GM12878 (cell line): ENCODE results near the gene CHURC1. TPM values are rescaled to one million over a fixed set of nuclear protein-coding genes. Genes with fewer than 3 reads are reported as not detected.
A peak's percentile ranks its signal among the peaks of the same experiment; 100 is the strongest.

Experiments
- ATAC-seq: fragments of 200-7000 bp; cut with Tn5 transposase; 3 replicates; pipeline ENCODE4 v1.9.1; 2020; ENCODE audit warnings: mild to moderate bottlenecking, moderate library complexity
- BruUV-seq: library from RNA; stranded (reverse); fragments of 400-500 nt; replicated peaks from 2 replicates; lab custom pipeline; 2021; lab: Mats Ljungman, UMichigan
- CTCF ChIA-PET: fragments of 300-600 bp; sonication (Branson Sonifier 250); formaldehyde crosslinking; extraction: SDS; loops from one replicate; lab custom pipeline; 2021; ENCODE audit warnings: inconsistent platforms; lab: Yijun Ruan, JAX
- POLR2A ChIA-PET: fragments of 350-600 bp; formaldehyde crosslinking; extraction: SDS; loops from one replicate; lab custom pipeline; 2021; ENCODE audit warnings: inconsistent platforms; lab: Charles Lee
- RAD21 ChIA-PET: fragments of 300-600 bp; sonication (Branson Sonifier 250); formaldehyde crosslinking; loops from one replicate; lab custom pipeline; 2023; ENCODE audit warnings: antibody characterized with exemption; ENCODE audit not compliant: unreplicated experiment; lab: Charles Lee
- SMC1A ChIA-PET: fragments of 300-600 bp; sonication (Branson Sonifier 250); formaldehyde crosslinking; loops from one replicate; lab custom pipeline; 2023; ENCODE audit not compliant: unreplicated experiment, uncharacterized antibody; lab: Charles Lee
- DNase-seq: peaks from one replicate; pipeline ENCODE4 v3.0.0-alpha.2; 2011; ENCODE audit warnings: low read depth, low spot score
- FAIRE-seq: peaks from 3 replicates; lab custom pipeline; 2011; peaks lifted over from hg19 to GRCh38; lab: Jason Lieb, UNC
- H2AFZ ChIP-seq: 2 replicates; pipeline ENCODE4 v1.6.0; 2011; ENCODE audit warnings: low read depth, low read length, control low read depth; ENCODE audit not compliant: control insufficient read depth
- H3K27ac ChIP-seq: 2 replicates; pipeline ENCODE4 v1.5.1; 2011; ENCODE audit warnings: control low read depth; ENCODE audit not compliant: control insufficient read depth, insufficient read depth
- H3K27me3 ChIP-seq, 2 experiments: replicated peaks in 1 of 2; 2 replicates each; pipeline versions ENCODE4 v1.6.0 to v1.6.1; 2011; ENCODE audit warnings: low read length in 1 of 2; ENCODE audit not compliant: control insufficient read depth in 2 of 2, insufficient read depth in 2 of 2
- H3K36me3 ChIP-seq, 2 experiments: 2 replicates each; pipeline ENCODE4 v1.5.1; 2011; ENCODE audit warnings: low read length in 1 of 2; ENCODE audit not compliant: control insufficient read depth in 2 of 2, insufficient read depth in 2 of 2
- H3K4me1 ChIP-seq: 2 replicates; pipeline ENCODE4 v1.6.1; 2011; ENCODE audit warnings: mild to moderate bottlenecking, low read length, moderate library complexity, mixed read lengths; ENCODE audit not compliant: control insufficient read depth, insufficient read depth
- H3K4me2 ChIP-seq: 2 replicates; pipeline ENCODE4 v1.6.0; 2011; ENCODE audit warnings: control low read depth; ENCODE audit not compliant: control insufficient read depth, insufficient read depth
- H3K4me3 ChIP-seq: fragments of 200-600 bp; sonication (generic); 2 replicates; pipeline ENCODE4 v1.5.1; 2016
- H3K79me2 ChIP-seq: 2 replicates; pipeline ENCODE4 v1.6.0; 2011; ENCODE audit warnings: low read length; ENCODE audit not compliant: control insufficient read depth, insufficient read depth
- H3K9ac ChIP-seq: 2 replicates; pipeline ENCODE4 v1.8.0; 2011; ENCODE audit warnings: low read length, control low read depth, mixed read lengths; ENCODE audit not compliant: control insufficient read depth, insufficient read depth
- H3K9me3 ChIP-seq: replicated peaks from 3 replicates; pipeline ENCODE4 v1.5.1; 2011; ENCODE audit warnings: mild to moderate bottlenecking, low read length; ENCODE audit not compliant: control insufficient read depth, insufficient read depth
- H4K20me1 ChIP-seq: 2 replicates; pipeline ENCODE4 v1.6.0; 2011; ENCODE audit not compliant: control insufficient read depth, insufficient read depth
- BMI1 ChIP-seq: fragments of 450-650 bp; IDR thresholded peaks from 2 replicates; pipeline ENCODE4 v1.6.1; 2016; ENCODE audit warnings: mild to moderate bottlenecking, moderate library complexity, borderline replicate concordance
- BRCA1 ChIP-seq: IDR thresholded peaks from 2 replicates; pipeline ENCODE4 v1.6.1; 2011; ENCODE audit warnings: low read depth, low read length, improper control_type of control experiment
- E4F1 ChIP-seq: fragments of 450-650 bp; IDR thresholded peaks from 2 replicates; pipeline ENCODE4 v1.6.1; 2018; ENCODE audit warnings: borderline replicate concordance, mild to moderate bottlenecking; ENCODE audit not compliant: partially characterized antibody
- EGR1 ChIP-seq, 2 experiments: IDR thresholded peaks; 1 replicate in 1 of 2; 2 replicates in 1 of 2; pipeline ENCODE4 v1.6.1; 2011 to 2012; ENCODE audit warnings: low read depth in 2 of 2, low read length in 2 of 2, borderline replicate concordance in 1 of 2, mild to moderate bottlenecking in 1 of 2, moderate library complexity in 1 of 2
- FOXK2 ChIP-seq: fragments of 450-650 bp; IDR thresholded peaks from 2 replicates; pipeline ENCODE4 v1.6.1; 2017; ENCODE audit warnings: mild to moderate bottlenecking, moderate library complexity
- IKZF1 ChIP-seq: fragments of 450-650 bp; conservative IDR thresholded peaks from 2 replicates; pipeline ENCODE4 v1.6.1; 2017; ENCODE audit warnings: antibody characterized with exemption, mild to moderate bottlenecking
- JUND ChIP-seq: IDR thresholded peaks from 2 replicates; pipeline ENCODE4 v1.6.1; 2012; ENCODE audit warnings: low read depth, mild to moderate bottlenecking, low read length, improper control_type of control experiment, moderate library complexity
- MTA3 ChIP-seq: IDR thresholded peaks from 2 replicates; pipeline ENCODE4 v1.6.1; 2012; ENCODE audit warnings: low read length, inconsistent platforms, borderline replicate concordance
- MYB ChIP-seq: fragments of 150-350 bp; IDR thresholded peaks from 2 replicates; pipeline ENCODE4 v1.6.1; 2014; ENCODE audit warnings: mild to moderate bottlenecking, low read depth, low read length, borderline replicate concordance
- NR2C2 ChIP-seq: IDR thresholded peaks from 2 replicates; pipeline ENCODE4 v1.6.1; 2011; ENCODE audit warnings: borderline replicate concordance, low read depth; ENCODE audit not compliant: control insufficient read depth, insufficient read length
- RB1 ChIP-seq: fragments of 450-650 bp; formaldehyde crosslinking; IDR thresholded peaks from 2 replicates; pipeline ENCODE4 v1.6.1; 2017; ENCODE audit warnings: mild to moderate bottlenecking, borderline replicate concordance
- RBBP5 ChIP-seq: fragments of 200-600 bp; sonication (generic); conservative IDR thresholded peaks from 2 replicates; pipeline ENCODE4 v1.6.1; 2016
- RELA ChIP-seq: fragments of 450-650 bp; IDR thresholded peaks from 2 replicates; pipeline ENCODE4 v1.8.0; 2014; ENCODE audit warnings: borderline replicate concordance; ENCODE audit not compliant: partially characterized antibody
- SREBF2 ChIP-seq: IDR thresholded peaks from 2 replicates; pipeline ENCODE4 v1.6.1; 2012; ENCODE audit warnings: mild to moderate bottlenecking, low read length
- TBL1XR1 ChIP-seq: IDR thresholded peaks from 2 replicates; pipeline ENCODE4 v1.6.1; 2012; ENCODE audit warnings: low read depth, low read length, improper control_type of control experiment
- TCF3 ChIP-seq: IDR thresholded peaks from 2 replicates; pipeline ENCODE4 v1.6.1; 2012; ENCODE audit warnings: low read depth, mild to moderate bottlenecking, low read length, borderline replicate concordance; ENCODE audit not compliant: insufficient read depth
- ZBED1 ChIP-seq: IDR thresholded peaks from 2 replicates; pipeline ENCODE4 v1.6.1; 2016; ENCODE audit warnings: borderline replicate concordance
- ZBTB4 ChIP-seq: fragments of 450-650 bp; formaldehyde crosslinking; IDR thresholded peaks from 2 replicates; pipeline ENCODE4 v1.4.0; 2022; ENCODE audit warnings: mild to moderate bottlenecking, moderate library complexity
- ZNF622 ChIP-seq: fragments of 450-650 bp; IDR thresholded peaks from 2 replicates; pipeline ENCODE4 v1.6.1; 2017; ENCODE audit warnings: mild to moderate bottlenecking, inconsistent platforms
- WGBS: methylation state at CpG from one replicate; pipeline ENCODE4 v1.1.6; 2016; ENCODE audit warnings: low lambda C conversion rate; ENCODE audit not compliant: insufficient replicate concordance, insufficient coverage; ENCODE audit errors: missing lambda C conversion rate; 5-methylcytosine and 5-hydroxymethylcytosine counted together
- in situ Hi-C: fragments of 300-500 bp; cut with MboI; formaldehyde crosslinking; loops from 9 replicates; pipeline ENCODE4 v1.14.3; 2018; ENCODE audit warnings: mixed read lengths
- intact Hi-C: fragments of 100-400 bp; cut with micrococcal nuclease; formaldehyde crosslinking; loops from one replicate; pipeline ENCODE4 v1.14.2; 2022; ENCODE audit not compliant: unreplicated experiment
- polyA plus RNA-seq, 11 experiments: library from polyadenylated mRNA; depleted of rRNA in 4 of 11; unstranded in 6 of 11; stranded (reverse) in 5 of 11; fragments of >200 nt; fragmentation: Nextera tagmentation in 4 of 11; fragmentation: Illumina TruSeq in 1 of 11; extraction: Ambion mirVana in 4 of 11; extraction: Trizol in 1 of 11; gene quantifications; 1 replicate in 1 of 11; 2 replicates in 10 of 11; pipeline versions ENCODE4 v1.2.1 to v1.2.3, GENCODE V29; 2011 to 2016; ENCODE audit warnings: inconsistent platforms in 2 of 11, missing spikeins in 2 of 11, low read depth in 1 of 11
- total RNA-seq, 4 experiments: library from RNA; depleted of rRNA in 3 of 4; stranded (reverse); fragments of >200 nt in 3 of 4; fragmentation: Illumina TruSeq in 1 of 4; extraction: Trizol in 1 of 4; gene quantifications; 2 replicates each; pipeline versions ENCODE4 v1.2.1 to v1.2.3, GENCODE V29; 2013 to 2021

CHURC1 gene
- total and polyA plus RNA-seq, 10 of the 15 experiments (the other 5 are each of a cell fraction or from before 2014, with no cell fraction given), result 41.0 to 421 (median 140) TPM

- CTCF ChIA-PET, result interaction anchor here (1.1 to 2.4 kb wide), 5 partner anchors 10 to 39 kb away, joined by 3 to 9 read pairs (median 3); no protein-coding TSS in a partner anchor
- H3K27me3 ChIP-seq, result no peaks in the 10 kb centered on the region
- no peak for FAIRE-seq
- no peak overlapping the region for H3K9ac ChIP-seq
- SMC1A ChIA-PET, result interaction anchor here (1.6 to 4.8 kb wide), 3 partner anchors 10 to 27 kb away, joined by 7 to 25 read pairs (median 12); partner anchors contain the start of gene CHURC1
- H3K4me1 ChIP-seq, result peaks cover 17% of the 10 kb centered on the region
- no peaks in the 10 kb centered on the region for H4K20me1 ChIP-seq
- RAD21 ChIA-PET, result interaction anchor here (0.8 to 1.6 kb wide), 3 partner anchors 12 to 15 kb away, joined by 3 to 6 read pairs (median 4); no protein-coding TSS in a partner anchor
- in situ Hi-C loops (no loop called here), intact Hi-C loops (no loop called here)
- H3K36me3 ChIP-seq, result peaks cover 2 to 16% of the 10 kb centered on the region in 2 experiments; a peak in 2 of 4 replicates
- POLR2A ChIA-PET, result interaction anchor here (0.6 to 1.7 kb wide), 2 partner anchors 8 to 26 kb away, joined by 3 to 6 read pairs; no protein-coding TSS in a partner anchor
- H3K4me2 ChIP-seq, result no peak overlapping the region
- WGBS, result 90% methylated on average over 4 of the region's 4 CpGs
- TSS peak; percentile 4 for BruUV-seq
- no peak overlapping the region for H3K27ac ChIP-seq
- TF ChIP-seq TCF3, result no peak
- no peak for TF ChIP-seq MTA3
- no peak for TF ChIP-seq BRCA1
- no peak for TF ChIP-seq E4F1
- no peak for TF ChIP-seq ZBTB4 (CRISPR knock-in tag)
- TF ChIP-seq EGR1 (IDR thresholded peaks at IDR 0.05; ENCODE audit: borderline replicate concordance in 1 of 2, low read depth in 2 of 2, low read length in 2 of 2), result no peak
- no peak for TF ChIP-seq IKZF1
- TF ChIP-seq FOXK2, result no peak
- no peak for TF ChIP-seq SREBF2
- no peak for TF ChIP-seq ZBED1
- TF ChIP-seq NR2C2, result no peak
- no peak for TF ChIP-seq JUND
- no peak for TF ChIP-seq TBL1XR1
- no peak for TF ChIP-seq ZNF622
- TF ChIP-seq RB1, result no peak
- TF ChIP-seq RELA, result no peak
- TF ChIP-seq MYB, result no peak
- no peak for TF ChIP-seq RBBP5
- TF ChIP-seq BMI1, result no peak
- H3K4me3 ChIP-seq, result no peak overlapping the region
- DNase-seq, result no peak
- no peak for ATAC-seq
- H2AFZ ChIP-seq, result no peak overlapping the region
- H3K9me3 ChIP-seq, result no peaks in the 10 kb centered on the region
- peaks cover 6% of the 10 kb centered on the region for H3K79me2 ChIP-seq
These were observed 12.2 kb downstream of the CHURC1 start for GRCh38 chr14:64926398-64926995.
